T-helper 17 cell (primary cell): ENCODE measurements around the gene OPA1. TPM values are rescaled to one million over a fixed set of nuclear protein-coding genes. Genes with fewer than 3 reads are reported as not detected.

Source experiments
- ATAC-seq: fragments of 150-1000 bp; cut with Tn5 transposase; 2 replicates; pipeline ENCODE4 v1.10.0; 2021; ENCODE audit warnings: mild to moderate bottlenecking, moderate library complexity
- DNase-seq, 3 donors: peaks; one replicate each; pipeline versions ENCODE4 v3.0.0 to v3.0.0-alpha.2; 2020 to 2021
- H3K9me3 ChIP-seq: one replicate; pipeline ENCODE4 v1.7.0; 2013; ENCODE audit warnings: low read length, mild to moderate bottlenecking; ENCODE audit not compliant: control insufficient read depth, poor library complexity, severe bottlenecking
- H3K27ac Mint-ChIP-seq: one replicate; pipeline ENCODE4 v1.8.0; 2022; ENCODE audit warnings: mild to moderate bottlenecking, moderate library complexity, mixed read lengths
- H3K27me3 Mint-ChIP-seq: one replicate; pipeline ENCODE4 v1.8.0; 2022; ENCODE audit warnings: mixed read lengths
- H3K36me3 Mint-ChIP-seq: one replicate; pipeline ENCODE4 v1.8.0; 2022; ENCODE audit warnings: low read depth, mixed read lengths
- H3K4me1 Mint-ChIP-seq: one replicate; pipeline ENCODE4 v1.8.0; 2022; ENCODE audit warnings: mild to moderate bottlenecking, mixed read lengths
- H3K4me3 Mint-ChIP-seq: one replicate; pipeline ENCODE4 v1.8.0; 2022; ENCODE audit warnings: mild to moderate bottlenecking, moderate library complexity, mixed read lengths
- total RNA-seq, 4 donors: library from RNA in 2 of 4; stranded (reverse) in 2 of 4; gene quantifications; one replicate each; pipeline ENCODE4 v1.2.3 and lab custom pipeline; 2022 to 2026

Gene OPA1
- total RNA-seq, 2 donors from 2014 or later, result 49.3 to 58.9 TPM

GRCh38 chr3:193729601-193730000 is 136.6 kb downstream of the OPA1 start:
- H3K4me3 Mint-ChIP-seq, result no peak overlapping the region
- H3K4me1 Mint-ChIP-seq, result peaks cover 2% of the 10 kb centered on the region
- H3K36me3 Mint-ChIP-seq, result no peaks in the 10 kb centered on the region
- no peak overlapping the region for H3K27ac Mint-ChIP-seq
- DNase-seq, result no peak
- no peaks in the 10 kb centered on the region for H3K9me3 ChIP-seq
- no peak for ATAC-seq
- peaks cover 35% of the 10 kb centered on the region for H3K27me3 Mint-ChIP-seq

- no peaks in the 10 kb centered on the region for H3K36me3 Mint-ChIP-seq
- H3K9me3 ChIP-seq, result no peaks in the 10 kb centered on the region
- H3K4me3 Mint-ChIP-seq, result no peak overlapping the region
- no peak for ATAC-seq
- H3K27me3 Mint-ChIP-seq, result peaks cover 35% of the 10 kb centered on the region
- no peak overlapping the region for H3K27ac Mint-ChIP-seq
- no peak for DNase-seq
- peaks cover 2% of the 10 kb centered on the region for H3K4me1 Mint-ChIP-seq
Observed at GRCh38 chr3:193730511-193730910, 137.5 kb downstream of the OPA1 start.

GRCh38 chr3:193730976-193731375 is 138.0 kb downstream of the OPA1 start:
- Mint-ChIP-seq H3K27ac (no peak overlapping the region), H3K4me3 (no peak overlapping the region), H3K4me1 (peaks cover 4% of the 10 kb centered on the region), H3K36me3 (no peaks in the 10 kb centered on the region), H3K27me3 (peaks cover 35% of the 10 kb centered on the region)
- DNase-seq, result no peak
- no peak for ATAC-seq
- no peaks in the 10 kb centered on the region for H3K9me3 ChIP-seq

GRCh38 chr3:193731656-193732055 is 138.6 kb downstream of the OPA1 start:
- no peak for ATAC-seq
- Mint-ChIP-seq H3K4me1 (peaks cover 7% of the 10 kb centered on the region), H3K4me3 (no peak overlapping the region), H3K36me3 (no peaks in the 10 kb centered on the region), H3K27ac (no peak overlapping the region), H3K27me3 (peaks cover 35% of the 10 kb centered on the region)
- DNase-seq, result no peak
- no peaks in the 10 kb centered on the region for H3K9me3 ChIP-seq

GRCh38 chr3:193732391-193732790 is 139.4 kb downstream of the OPA1 start:
- DNase-seq, result no peak
- Mint-ChIP-seq H3K36me3 (no peaks in the 10 kb centered on the region), H3K27me3 (peaks cover 35% of the 10 kb centered on the region), H3K27ac (no peak overlapping the region), H3K4me1 (peaks cover 7% of the 10 kb centered on the region), H3K4me3 (no peak overlapping the region)
- no peaks in the 10 kb centered on the region for H3K9me3 ChIP-seq
- no peak for ATAC-seq

- Mint-ChIP-seq H3K27ac (no peak overlapping the region), H3K4me1 (peaks cover 7% of the 10 kb centered on the region), H3K27me3 (peaks cover 35% of the 10 kb centered on the region), H3K36me3 (no peaks in the 10 kb centered on the region), H3K4me3 (no peak overlapping the region)
- ATAC-seq (no peak), DNase-seq (no peak)
- no peaks in the 10 kb centered on the region for H3K9me3 ChIP-seq
Observed at GRCh38 chr3:193732827-193733226, 139.8 kb downstream of the OPA1 start.

GRCh38 chr3:193734737-193735366 is 141.8 kb downstream of the OPA1 start:
- no peak overlapping the region for H3K4me3 Mint-ChIP-seq
- no peak for DNase-seq
- no peaks in the 10 kb centered on the region for H3K9me3 ChIP-seq
- ATAC-seq, result no peak
- peaks cover 21% of the 10 kb centered on the region for H3K27me3 Mint-ChIP-seq
- H3K36me3 Mint-ChIP-seq, result no peaks in the 10 kb centered on the region
- no peak overlapping the region for H3K27ac Mint-ChIP-seq
- H3K4me1 Mint-ChIP-seq, result peaks cover 6% of the 10 kb centered on the region

- Mint-ChIP-seq H3K27me3 (peaks cover 18% of the 10 kb centered on the region), H3K4me1 (peaks cover 6% of the 10 kb centered on the region), H3K27ac (no peak overlapping the region), H3K4me3 (no peak overlapping the region), H3K36me3 (no peaks in the 10 kb centered on the region)
- DNase-seq (no peak), ATAC-seq (no peak)
- no peaks in the 10 kb centered on the region for H3K9me3 ChIP-seq
Observed at GRCh38 chr3:193735850-193736249, 142.8 kb downstream of the OPA1 start.

GRCh38 chr3:193736616-193737015 is 143.6 kb downstream of the OPA1 start:
- peaks cover 6% of the 10 kb centered on the region for H3K4me1 Mint-ChIP-seq
- H3K27ac Mint-ChIP-seq, result no peak overlapping the region
- H3K4me3 Mint-ChIP-seq, result no peak overlapping the region
- DNase-seq, result no peak
- no peaks in the 10 kb centered on the region for H3K36me3 Mint-ChIP-seq
- no peak for ATAC-seq
- H3K9me3 ChIP-seq, result no peaks in the 10 kb centered on the region
- H3K27me3 Mint-ChIP-seq, result peaks cover 14% of the 10 kb centered on the region

- no peak overlapping the region for H3K27ac Mint-ChIP-seq
- no peak for DNase-seq
- ATAC-seq, result no peak
Observed at GRCh38 chr3:193737191-193737751, 144.3 kb downstream of the OPA1 start.

GRCh38 chr3:193742628-193743027 is 149.6 kb downstream of the OPA1 start:
- H3K9me3 ChIP-seq, result no peaks in the 10 kb centered on the region
- Mint-ChIP-seq H3K27ac (no peak overlapping the region), H3K4me3 (no peak overlapping the region), H3K4me1 (peaks cover 6% of the 10 kb centered on the region), H3K27me3 (peaks cover 29% of the 10 kb centered on the region), H3K36me3 (peaks cover 6% of the 10 kb centered on the region)
- DNase-seq (no peak), ATAC-seq (no peak)

More at GRCh38 chr3:193737191-193737751, 144.3 kb downstream of the OPA1 start:
- H3K9me3 ChIP-seq, result no peaks in the 10 kb centered on the region
- H3K4me3 Mint-ChIP-seq, result no peak overlapping the region
- H3K4me1 Mint-ChIP-seq, result peaks cover 6% of the 10 kb centered on the region
- no peaks in the 10 kb centered on the region for H3K36me3 Mint-ChIP-seq
- H3K27me3 Mint-ChIP-seq, result peaks cover 14% of the 10 kb centered on the region

GRCh38 chr3:193743702-193744047 is 150.7 kb downstream of the OPA1 start:
- no peaks in the 10 kb centered on the region for H3K9me3 ChIP-seq
- peaks cover 29% of the 10 kb centered on the region for H3K27me3 Mint-ChIP-seq
- DNase-seq (no peak), ATAC-seq (no peak)
- H3K4me1 Mint-ChIP-seq, result peaks cover 6% of the 10 kb centered on the region
- H3K36me3 Mint-ChIP-seq, result peaks cover 6% of the 10 kb centered on the region
- no peak overlapping the region for H3K4me3 Mint-ChIP-seq
- no peak overlapping the region for H3K27ac Mint-ChIP-seq

- DNase-seq, result no peak
- H3K9me3 ChIP-seq, result no peaks in the 10 kb centered on the region
- Mint-ChIP-seq H3K27me3 (peaks cover 29% of the 10 kb centered on the region), H3K36me3 (peaks cover 6% of the 10 kb centered on the region), H3K4me1 (peaks cover 6% of the 10 kb centered on the region), H3K27ac (no peak overlapping the region), H3K4me3 (no peak overlapping the region)
- no peak for ATAC-seq
Observed at GRCh38 chr3:193744048-193744821, 151.2 kb downstream of the OPA1 start.
